PC-9 (cell line): ENCODE results near the gene BLOC1S4. TPM values are rescaled to one million over a fixed set of nuclear protein-coding genes. Genes with fewer than 3 reads are reported as not detected.
A peak's percentile ranks its signal among the peaks of the same experiment; 100 is the strongest.

Experiments used
- BruUV-seq: library from RNA; stranded (reverse); fragments of 400-500 nt; replicated peaks from 2 replicates; lab custom pipeline; 2021; lab: Mats Ljungman, UMichigan
- CTCF ChIA-PET: fragments of 300-600 bp; sonication (Branson Sonifier 250); formaldehyde crosslinking; loops from one replicate; lab custom pipeline; 2022; ENCODE audit warnings: antibody characterized with exemption; lab: Charles Lee
- POLR2A ChIA-PET: fragments of 300-600 bp; sonication (Branson Sonifier 250); formaldehyde crosslinking; loops from one replicate; lab custom pipeline; 2022; ENCODE audit warnings: antibody characterized with exemption; ENCODE audit not compliant: unreplicated experiment; lab: Charles Lee
- DNase-seq, 2 experiments: peaks; one replicate each; pipeline versions ENCODE4 v3.0.0 to v3.0.0-alpha.2; 2015 to 2022; ENCODE audit warnings: mixed read lengths in 1 of 2
- H2AFZ ChIP-seq: fragments of 200-600 bp; sonication (generic); 2 replicates; pipeline ENCODE4 v1.8.1; 2017; ENCODE audit warnings: antibody characterized with exemption
- H3F3A ChIP-seq: fragments of 200-600 bp; sonication (generic); 2 replicates; pipeline ENCODE4 v1.8.1; 2017; ENCODE audit warnings: antibody characterized with exemption, mild to moderate bottlenecking, low read depth; ENCODE audit not compliant: insufficient read depth
- H3K27ac ChIP-seq: fragments of 200-600 bp; sonication (generic); 2 replicates; pipeline ENCODE4 v1.6.1; 2016; ENCODE audit warnings: mixed run types
- H3K27me3 ChIP-seq: fragments of 200-600 bp; sonication (generic); 2 replicates; pipeline ENCODE4 v1.6.1; 2016; ENCODE audit warnings: low read depth, mixed run types; ENCODE audit not compliant: insufficient read depth
- H3K36me3 ChIP-seq: fragments of 200-600 bp; sonication (generic); 2 replicates; pipeline ENCODE4 v1.6.1; 2016; ENCODE audit warnings: low read depth, mixed run types
- H3K4me1 ChIP-seq: fragments of 200-600 bp; sonication (generic); replicated peaks from 2 replicates; pipeline ENCODE4 v1.6.1; 2016; ENCODE audit warnings: mixed run types; ENCODE audit not compliant: insufficient read depth
- H3K4me2 ChIP-seq: fragments of 200-600 bp; sonication (generic); 2 replicates; pipeline ENCODE4 v1.6.1; 2017; ENCODE audit warnings: mixed run types
- H3K4me3 ChIP-seq: fragments of 200-600 bp; sonication (generic); 2 replicates; pipeline ENCODE4 v1.6.1; 2016; ENCODE audit warnings: mixed run types
- H3K79me2 ChIP-seq: fragments of 200-600 bp; sonication (generic); 2 replicates; pipeline ENCODE4 v1.6.1; 2017; ENCODE audit warnings: low read depth, mixed run types
- H3K9me2 ChIP-seq: fragments of 200-600 bp; sonication (generic); 2 replicates; pipeline ENCODE4 v1.8.1; 2017; ENCODE audit warnings: mild to moderate bottlenecking; ENCODE audit not compliant: insufficient read depth
- H3K9me3 ChIP-seq: fragments of 200-600 bp; sonication (generic); 2 replicates; pipeline ENCODE4 v1.8.1; 2016; ENCODE audit warnings: low read depth; ENCODE audit not compliant: insufficient read depth
- H4K20me1 ChIP-seq: fragments of 200-600 bp; sonication (generic); 2 replicates; pipeline ENCODE4 v1.8.1; 2017; ENCODE audit not compliant: insufficient read depth
- EZH2 ChIP-seq: fragments of 200-600 bp; sonication (generic); IDR thresholded peaks from 2 replicates; pipeline ENCODE4 v1.8.0; 2017; ENCODE audit warnings: antibody characterized with exemption, low read depth
- intact Hi-C: fragments of 100-400 bp; cut with micrococcal nuclease; formaldehyde crosslinking; loops from one replicate; pipeline ENCODE4 v1.10.0; 2022; ENCODE audit not compliant: unreplicated experiment
- total RNA-seq: library from RNA; stranded (reverse); gene quantifications from 2 replicates; pipeline ENCODE4 v1.2.3, GENCODE V29; 2021
- TF ChIP-seq, protein P1 (sequence below): fragments of 200-600 bp; sonication (generic); conservative IDR thresholded peaks from 2 replicates; pipeline ENCODE4 v1.6.1; 2017; ENCODE audit warnings: mixed run types, antibody characterized with exemption, mild to moderate bottlenecking, moderate library complexity

The BLOC1S4 gene
- total RNA-seq, 1 experiment from 2014 or later = 11.7 TPM

DNA sequence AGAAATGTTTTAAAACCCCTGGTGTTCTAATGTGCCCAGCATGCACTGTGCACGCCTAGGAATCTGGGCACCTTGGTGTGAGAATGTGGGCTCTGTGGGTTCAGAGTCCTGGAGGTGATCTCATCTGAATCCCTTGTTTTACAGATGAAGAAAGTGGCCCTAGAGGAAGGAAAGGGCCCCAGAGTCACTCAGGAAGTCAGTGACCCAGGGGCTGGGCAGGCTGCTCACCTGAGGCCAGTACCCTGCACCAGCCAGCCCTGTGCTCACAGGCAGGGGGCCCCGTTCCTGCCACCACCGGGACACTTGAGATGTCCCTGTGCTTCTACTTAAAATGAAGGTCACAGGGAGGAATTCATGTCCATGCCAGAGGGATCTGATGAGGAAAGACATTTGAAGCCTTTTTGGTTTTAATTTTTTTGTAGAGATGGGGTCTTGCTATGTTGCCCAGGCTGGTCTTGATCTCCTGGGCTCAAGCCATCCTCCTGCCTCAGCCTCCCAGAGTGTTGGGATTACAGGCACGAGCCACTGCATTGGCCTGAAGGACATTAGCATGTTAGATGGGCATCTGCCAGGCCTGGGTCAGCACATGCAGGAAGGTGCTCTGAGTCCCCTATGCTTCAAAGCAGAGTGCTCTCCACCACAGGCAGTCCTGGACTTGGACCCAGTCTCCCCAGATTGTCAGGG is 29.7 kb upstream of the BLOC1S4 start:
- Histone ChIP-seq H3K79me2 (peaks cover 6% of the 10 kb centered on the region; the same call in 1 of the 2 replicates), H3K9me2 (no peaks in the 10 kb centered on the region), H4K20me1 (no peaks in the 10 kb centered on the region), H3K27me3 (no peaks in the 10 kb centered on the region), H2AFZ (no peak overlapping the region), H3F3A (peaks cover 28% of the 10 kb centered on the region), H3K4me2 (no peak overlapping the region), H3K36me3 (no peaks in the 10 kb centered on the region), H3K4me1 (peaks cover 35% of the 10 kb centered on the region), H3K27ac (no peak overlapping the region), H3K9me3 (no peaks in the 10 kb centered on the region), H3K4me3 (no peak overlapping the region)
- POLR2A ChIA-PET = no interaction called here
- BruUV-seq = no TSS peak
- CTCF ChIA-PET = interaction anchor here (1.9 kb wide), 1 partner anchor 10 kb away, joined by 8 read pairs; no protein-coding TSS in a partner anchor
- intact Hi-C loops = loop anchor here (5.0 kb wide), 1 partner anchor 414 kb away; no protein-coding TSS in a partner anchor
- DNase-seq = peak in 1 of 2 experiments; percentile 28
- TF ChIP-seq, protein P1, sequence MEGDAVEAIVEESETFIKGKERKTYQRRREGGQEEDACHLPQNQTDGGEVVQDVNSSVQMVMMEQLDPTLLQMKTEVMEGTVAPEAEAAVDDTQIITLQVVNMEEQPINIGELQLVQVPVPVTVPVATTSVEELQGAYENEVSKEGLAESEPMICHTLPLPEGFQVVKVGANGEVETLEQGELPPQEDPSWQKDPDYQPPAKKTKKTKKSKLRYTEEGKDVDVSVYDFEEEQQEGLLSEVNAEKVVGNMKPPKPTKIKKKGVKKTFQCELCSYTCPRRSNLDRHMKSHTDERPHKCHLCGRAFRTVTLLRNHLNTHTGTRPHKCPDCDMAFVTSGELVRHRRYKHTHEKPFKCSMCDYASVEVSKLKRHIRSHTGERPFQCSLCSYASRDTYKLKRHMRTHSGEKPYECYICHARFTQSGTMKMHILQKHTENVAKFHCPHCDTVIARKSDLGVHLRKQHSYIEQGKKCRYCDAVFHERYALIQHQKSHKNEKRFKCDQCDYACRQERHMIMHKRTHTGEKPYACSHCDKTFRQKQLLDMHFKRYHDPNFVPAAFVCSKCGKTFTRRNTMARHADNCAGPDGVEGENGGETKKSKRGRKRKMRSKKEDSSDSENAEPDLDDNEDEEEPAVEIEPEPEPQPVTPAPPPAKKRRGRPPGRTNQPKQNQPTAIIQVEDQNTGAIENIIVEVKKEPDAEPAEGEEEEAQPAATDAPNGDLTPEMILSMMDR = no peak
- TF ChIP-seq EZH2 = no peak

DNA sequence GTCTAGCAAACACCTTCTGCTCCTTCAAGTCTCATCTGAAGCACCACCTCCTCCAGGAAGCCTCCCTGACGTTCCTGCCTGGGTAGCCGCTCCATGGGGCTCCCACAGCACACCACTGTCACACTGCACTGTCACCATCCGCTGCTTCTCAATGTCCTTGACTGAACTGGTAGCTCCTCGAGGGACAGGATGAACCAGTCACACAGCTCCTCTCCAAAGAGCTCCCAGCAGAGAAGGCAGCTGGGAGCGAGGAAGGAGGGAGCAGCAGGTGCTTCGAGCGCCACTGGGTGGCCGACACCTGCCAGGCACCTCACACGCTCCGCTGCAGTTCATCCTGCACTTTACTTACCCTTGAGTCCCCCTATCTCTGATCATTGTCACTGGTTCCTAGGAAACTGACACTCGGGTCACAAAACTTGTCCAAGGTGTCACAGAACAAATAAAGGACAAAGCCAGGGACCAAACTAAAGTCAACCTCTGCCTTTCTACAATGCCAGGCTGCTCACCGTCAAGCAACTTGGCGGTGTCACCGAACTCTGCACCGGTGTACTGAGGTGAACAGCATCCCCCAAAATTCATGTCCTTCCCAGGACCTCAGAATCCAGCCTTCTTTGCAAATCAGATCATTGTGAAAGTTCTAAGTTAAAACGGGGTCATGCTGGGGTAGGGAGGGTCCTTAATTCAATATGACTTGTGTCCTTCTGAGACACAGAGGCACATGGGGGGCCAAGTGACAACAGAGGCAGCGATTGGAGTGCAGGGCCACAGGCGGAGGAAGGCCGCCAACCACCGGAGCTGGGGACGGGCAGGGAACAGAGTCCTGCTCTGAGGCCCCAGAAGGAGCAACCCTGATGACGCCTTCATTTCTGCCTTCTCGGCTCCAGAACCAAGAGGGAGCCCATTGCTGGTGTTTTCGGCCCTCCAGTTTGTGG is 27.8 kb upstream of the BLOC1S4 start:
- ChIA-PET POLR2A (interaction anchor here (0.6 to 1.5 kb wide), 8 partner anchors 12 to 380 kb away, joined by 3 to 17 read pairs (median 6); partner anchors contain the start of genes GRPEL1 and MRFAP1), CTCF (interaction anchor here (1.0 to 1.9 kb wide), 2 partner anchors 12 to 14 kb away, joined by 8 to 11 read pairs; a partner anchor contains a TSS)
- H4K20me1 ChIP-seq = no peaks in the 10 kb centered on the region
- BruUV-seq = no TSS peak
- peak overlapping the region; percentile 17; the same call in 1 of the 2 replicates for H3K4me3 ChIP-seq
- no peak overlapping the region for H2AFZ ChIP-seq
- TF ChIP-seq, protein P1 = no peak; the same call in 1 of the 2 replicates
- no peak for TF ChIP-seq EZH2
- H3K27ac ChIP-seq = peak overlapping the region; percentile 100
- peak overlapping the region; percentile 69 for H3K4me2 ChIP-seq
- H3K27me3 ChIP-seq = no peaks in the 10 kb centered on the region
- H3K36me3 ChIP-seq = no peaks in the 10 kb centered on the region
- intact Hi-C loops = loop anchor here (2.0 to 5.0 kb wide), 2 partner anchors 13 to 416 kb away; a partner anchor contains a TSS
- H3K79me2 ChIP-seq = peaks cover 13% of the 10 kb centered on the region; the same call in 1 of the 2 replicates
- H3K4me1 ChIP-seq = peaks cover 54% of the 10 kb centered on the region
- H3K9me2 ChIP-seq = no peaks in the 10 kb centered on the region
- peak; percentile 48 to 78 for DNase-seq
- no peaks in the 10 kb centered on the region for H3K9me3 ChIP-seq
- H3F3A ChIP-seq = peaks cover 43% of the 10 kb centered on the region
